T-helper 1 cell treated with Interleukin-12 subunit alpha and Interleukin-12 subunit beta and Interleukin-4 antibody, amounts not matched to agents 30 μg/mL and 1 μg/mL, for 36 hours (primary cell): ENCODE measurements around the gene CNN2.

Experiments used
- H3K27ac Mint-ChIP-seq: one replicate; pipeline ENCODE4 v1.8.0; 2021; ENCODE audit warnings: mild to moderate bottlenecking, mixed read lengths
- H3K27me3 Mint-ChIP-seq: one replicate; pipeline ENCODE4 v1.8.0; 2021; ENCODE audit warnings: low read depth, mixed read lengths
- H3K36me3 Mint-ChIP-seq: one replicate; pipeline ENCODE4 v1.8.0; 2021; ENCODE audit warnings: low read depth, mixed read lengths
- H3K4me1 Mint-ChIP-seq: one replicate; pipeline ENCODE4 v1.8.0; 2021; ENCODE audit warnings: low read depth, mixed read lengths
- H3K4me3 Mint-ChIP-seq: one replicate; pipeline ENCODE4 v1.8.0; 2021; ENCODE audit warnings: mild to moderate bottlenecking, moderate library complexity, mixed read lengths
- H3K9me3 Mint-ChIP-seq: one replicate; pipeline ENCODE4 v1.8.0; 2021; ENCODE audit warnings: mixed read lengths

The CNN2 gene

DNA sequence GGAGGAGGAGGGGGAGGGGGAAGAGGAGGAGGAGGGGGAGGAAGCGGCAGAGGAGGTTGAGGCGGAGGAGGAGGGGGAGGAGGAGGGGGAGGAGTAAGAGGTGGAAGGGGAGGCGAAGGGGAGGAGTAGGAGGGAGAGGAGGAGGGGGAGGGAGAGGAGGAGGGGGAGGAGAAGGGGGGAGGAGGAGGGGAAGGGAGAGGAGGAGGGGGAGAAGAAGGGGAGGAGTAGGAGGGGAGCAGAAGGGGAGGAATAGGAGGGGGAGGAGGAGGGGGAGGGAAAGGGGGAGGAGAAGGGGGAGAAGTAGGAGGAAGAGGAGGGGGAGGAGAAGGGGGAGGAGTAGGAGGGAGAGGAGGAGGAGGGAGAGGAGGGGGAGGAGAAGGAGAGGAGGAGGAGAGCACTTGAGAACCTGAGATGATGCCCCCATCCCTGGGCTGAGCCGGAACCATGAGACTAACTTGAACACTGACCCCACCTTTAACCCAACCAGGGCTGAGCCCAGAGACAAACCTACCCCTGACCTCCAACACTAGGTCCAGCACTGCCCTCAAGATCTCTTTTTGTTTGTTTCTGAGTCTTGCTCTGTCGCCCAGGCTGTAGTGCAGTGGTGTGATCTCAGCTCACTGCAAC lies 26.1 kb downstream of the CNN2 start:
- no peaks in the 10 kb centered on the region for H3K27me3 Mint-ChIP-seq
- no peaks in the 10 kb centered on the region for H3K9me3 Mint-ChIP-seq
- H3K27ac Mint-ChIP-seq, result no peak overlapping the region
- H3K4me1 Mint-ChIP-seq, result peaks cover 12% of the 10 kb centered on the region
- H3K4me3 Mint-ChIP-seq, result no peak overlapping the region
- H3K36me3 Mint-ChIP-seq, result peaks cover 13% of the 10 kb centered on the region

GRCh38 chr19:1053176-1054101 lies 27.0 kb downstream of the CNN2 start:
- Mint-ChIP-seq H3K9me3 (no peaks in the 10 kb centered on the region), H3K4me1 (peaks cover 17% of the 10 kb centered on the region), H3K36me3 (peaks cover 18% of the 10 kb centered on the region), H3K4me3 (no peak overlapping the region), H3K27ac (no peak overlapping the region), H3K27me3 (no peaks in the 10 kb centered on the region)

DNA sequence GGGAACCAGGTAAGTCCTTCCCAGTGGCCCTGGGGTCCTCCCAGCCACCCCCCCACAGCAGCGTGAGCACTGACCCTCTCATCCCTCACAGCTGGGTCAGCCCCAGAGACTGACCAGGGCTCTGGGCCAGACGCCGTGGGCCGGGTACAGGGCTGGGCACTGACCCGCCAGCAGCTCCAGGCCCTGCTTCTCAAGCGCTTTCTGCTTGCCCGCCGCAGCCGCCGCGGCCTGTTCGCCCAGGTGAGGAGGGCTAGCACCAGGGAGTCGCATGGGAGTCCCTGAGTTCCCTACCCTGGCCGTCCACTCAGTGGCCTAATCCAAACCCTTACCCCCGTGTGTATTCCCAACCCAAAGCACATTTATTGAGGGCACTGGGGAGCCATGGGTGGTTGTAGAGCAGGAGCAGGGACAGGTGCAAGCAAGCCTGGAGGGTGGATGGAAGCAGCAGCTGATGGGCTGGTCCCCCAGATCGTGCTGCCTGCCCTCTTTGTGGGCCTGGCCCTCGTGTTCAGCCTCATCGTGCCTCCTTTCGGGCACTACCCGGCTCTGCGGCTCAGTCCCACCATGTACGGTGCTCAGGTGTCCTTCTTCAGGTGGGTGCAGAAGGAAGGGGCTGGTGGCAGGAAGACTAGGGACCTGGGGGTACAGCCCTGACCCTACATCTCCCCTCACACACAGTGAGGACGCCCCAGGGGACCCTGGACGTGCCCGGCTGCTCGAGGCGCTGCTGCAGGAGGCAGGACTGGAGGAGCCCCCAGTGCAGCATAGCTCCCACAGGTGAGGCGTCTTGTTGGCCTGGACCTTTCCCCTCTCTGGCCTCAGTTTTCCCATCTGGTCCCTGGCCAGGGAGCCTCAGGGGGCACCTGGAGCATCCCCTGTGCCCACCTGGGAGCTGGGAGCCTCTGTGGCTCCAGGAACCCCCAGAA lies 28.0 kb downstream of the CNN2 start:
- Mint-ChIP-seq H3K36me3 (peaks cover 18% of the 10 kb centered on the region), H3K9me3 (no peaks in the 10 kb centered on the region), H3K27me3 (no peaks in the 10 kb centered on the region), H3K4me3 (no peak overlapping the region), H3K4me1 (peaks cover 17% of the 10 kb centered on the region), H3K27ac (no peak overlapping the region)

DNA sequence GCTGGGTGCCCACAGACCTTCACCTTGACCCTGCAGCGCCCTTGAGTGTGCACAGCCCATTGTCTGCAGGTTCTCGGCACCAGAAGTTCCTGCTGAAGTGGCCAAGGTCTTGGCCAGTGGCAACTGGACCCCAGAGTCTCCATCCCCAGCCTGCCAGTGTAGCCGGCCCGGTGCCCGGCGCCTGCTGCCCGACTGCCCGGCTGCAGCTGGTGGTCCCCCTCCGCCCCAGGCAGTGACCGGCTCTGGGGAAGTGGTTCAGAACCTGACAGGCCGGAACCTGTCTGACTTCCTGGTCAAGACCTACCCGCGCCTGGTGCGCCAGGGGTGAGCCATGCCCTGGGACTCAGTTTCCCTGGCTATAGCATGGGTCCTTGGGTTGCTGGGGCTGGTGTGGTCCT lies 28.6 kb downstream of the CNN2 start:
- H3K36me3 Mint-ChIP-seq, result peaks cover 18% of the 10 kb centered on the region
- H3K4me3 Mint-ChIP-seq, result no peak overlapping the region
- H3K4me1 Mint-ChIP-seq, result peaks cover 17% of the 10 kb centered on the region

GRCh38 chr19:1055886-1056620 lies 29.6 kb downstream of the CNN2 start:
- no peaks in the 10 kb centered on the region for H3K9me3 Mint-ChIP-seq
- H3K27me3 Mint-ChIP-seq, result no peaks in the 10 kb centered on the region
- peaks cover 17% of the 10 kb centered on the region for H3K4me1 Mint-ChIP-seq
- H3K4me3 Mint-ChIP-seq, result no peak overlapping the region
- H3K36me3 Mint-ChIP-seq, result peaks cover 18% of the 10 kb centered on the region
- no peak overlapping the region for H3K27ac Mint-ChIP-seq

More for the DNA sequence above, 28.6 kb downstream of the CNN2 start:
- H3K27ac Mint-ChIP-seq, result no peak overlapping the region
- no peaks in the 10 kb centered on the region for H3K27me3 Mint-ChIP-seq
- H3K9me3 Mint-ChIP-seq, result no peaks in the 10 kb centered on the region

GRCh38 chr19:1057176-1057855 lies 30.9 kb downstream of the CNN2 start:
- H3K4me3 Mint-ChIP-seq, result peak overlapping the region; percentile 12
- H3K9me3 Mint-ChIP-seq, result no peaks in the 10 kb centered on the region
- H3K27ac Mint-ChIP-seq, result peak overlapping the region; percentile 79
- no peaks in the 10 kb centered on the region for H3K27me3 Mint-ChIP-seq
- peaks cover 15% of the 10 kb centered on the region for H3K4me1 Mint-ChIP-seq
- peaks cover 18% of the 10 kb centered on the region for H3K36me3 Mint-ChIP-seq

GRCh38 chr19:1058112-1058511 lies 31.7 kb downstream of the CNN2 start:
- Mint-ChIP-seq H3K9me3 (no peaks in the 10 kb centered on the region), H3K36me3 (peaks cover 18% of the 10 kb centered on the region), H3K27ac (peak overlapping the region; percentile 21), H3K4me1 (peaks cover 16% of the 10 kb centered on the region), H3K27me3 (no peaks in the 10 kb centered on the region), H3K4me3 (no peak overlapping the region)

DNA sequence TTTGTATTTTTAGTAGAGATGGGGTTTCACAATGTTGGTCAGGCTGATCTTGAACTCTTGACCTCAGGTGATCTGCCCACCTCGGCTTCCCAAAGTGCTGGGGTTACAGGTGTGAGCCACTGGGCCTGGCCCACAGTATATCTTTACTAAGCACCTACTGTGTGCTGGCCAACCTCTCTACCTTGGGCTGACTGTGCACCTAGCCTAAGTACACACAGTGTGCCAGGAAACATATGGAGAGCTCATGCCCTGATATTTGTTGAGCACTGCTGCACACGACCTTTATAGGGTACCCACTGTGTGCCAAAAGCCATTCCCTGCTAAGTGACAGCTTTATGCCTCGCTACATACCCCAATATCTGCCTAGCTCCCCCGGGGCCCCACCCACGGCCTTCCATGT lies 34.3 kb downstream of the CNN2 start:
- Mint-ChIP-seq H3K9me3 (no peaks in the 10 kb centered on the region), H3K4me3 (no peak overlapping the region), H3K27ac (no peak overlapping the region), H3K27me3 (no peaks in the 10 kb centered on the region), H3K4me1 (peaks cover 28% of the 10 kb centered on the region), H3K36me3 (peaks cover 18% of the 10 kb centered on the region)

DNA sequence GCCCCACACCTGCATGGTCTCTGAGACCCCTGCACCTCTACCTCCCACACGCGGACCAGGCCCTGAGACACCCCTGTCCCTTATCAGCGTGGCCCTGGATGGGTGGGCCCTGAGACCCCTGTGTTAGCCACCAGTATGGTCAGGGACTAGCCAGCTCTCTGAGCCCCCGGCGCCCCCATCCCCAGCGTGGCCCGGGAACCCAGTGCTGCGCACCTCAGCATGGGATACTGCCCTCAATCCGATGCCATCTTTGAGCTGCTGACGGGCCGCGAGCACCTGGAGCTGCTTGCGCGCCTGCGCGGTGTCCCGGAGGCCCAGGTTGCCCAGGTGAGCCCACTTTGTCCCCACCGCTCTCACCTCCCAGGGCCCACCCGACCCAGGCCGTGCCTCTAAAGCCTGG lies 35.6 kb downstream of the CNN2 start:
- no peaks in the 10 kb centered on the region for H3K27me3 Mint-ChIP-seq
- peaks cover 28% of the 10 kb centered on the region for H3K4me1 Mint-ChIP-seq
- H3K27ac Mint-ChIP-seq, result no peak overlapping the region
- H3K36me3 Mint-ChIP-seq, result peaks cover 10% of the 10 kb centered on the region
- no peak overlapping the region for H3K4me3 Mint-ChIP-seq
- H3K9me3 Mint-ChIP-seq, result no peaks in the 10 kb centered on the region

GRCh38 chr19:1062387-1063029 lies 36.1 kb downstream of the CNN2 start:
- H3K27ac Mint-ChIP-seq, result no peak overlapping the region
- H3K36me3 Mint-ChIP-seq, result peaks cover 5% of the 10 kb centered on the region

GRCh38 chr19:1063030-1063908 lies 36.9 kb downstream of the CNN2 start:
- Mint-ChIP-seq H3K9me3 (no peaks in the 10 kb centered on the region), H3K27ac (peak overlapping the region; percentile 49), H3K36me3 (peaks cover 2% of the 10 kb centered on the region), H3K4me1 (peaks cover 18% of the 10 kb centered on the region), H3K27me3 (no peaks in the 10 kb centered on the region), H3K4me3 (no peak overlapping the region)

More at GRCh38 chr19:1062387-1063029, 36.1 kb downstream of the CNN2 start:
- H3K4me3 Mint-ChIP-seq, result no peak overlapping the region
- peaks cover 22% of the 10 kb centered on the region for H3K4me1 Mint-ChIP-seq
- H3K27me3 Mint-ChIP-seq, result no peaks in the 10 kb centered on the region
- no peaks in the 10 kb centered on the region for H3K9me3 Mint-ChIP-seq

- Mint-ChIP-seq H3K27ac (no peak overlapping the region), H3K9me3 (no peaks in the 10 kb centered on the region), H3K4me3 (no peak overlapping the region), H3K27me3 (no peaks in the 10 kb centered on the region), H3K4me1 (peaks cover 23% of the 10 kb centered on the region), H3K36me3 (peaks cover 9% of the 10 kb centered on the region)
Measured at GRCh38 chr19:1063909-1064660, 37.7 kb downstream of the CNN2 start.
